AG09309 (cell line): Measurements from ENCODE around the gene SLC2A1.

Experiments used
- DNase-seq: peaks from one replicate; pipeline ENCODE4 v3.0.0-alpha.2; 2010; ENCODE audit warnings: low read depth
- H3K4me3 ChIP-seq: 2 replicates; pipeline ENCODE4 v1.5.1; 2011; ENCODE audit warnings: mild to moderate bottlenecking, low read depth, low read length, moderate library complexity; ENCODE audit not compliant: control insufficient read depth
- CTCF ChIP-seq: IDR thresholded peaks from 2 replicates; pipeline ENCODE4 v1.5.1; 2011; ENCODE audit warnings: mild to moderate bottlenecking, low read depth, low read length, inconsistent platforms; ENCODE audit not compliant: insufficient read depth, control insufficient read depth; ENCODE audit errors: missing control alignments

SLC2A1 gene

GRCh38 chr1:42929434-42930177 is 29.1 kb downstream of the SLC2A1 start:
- TF ChIP-seq CTCF, result no peak
- no peak overlapping the region for H3K4me3 ChIP-seq
- no peak for DNase-seq

DNA sequence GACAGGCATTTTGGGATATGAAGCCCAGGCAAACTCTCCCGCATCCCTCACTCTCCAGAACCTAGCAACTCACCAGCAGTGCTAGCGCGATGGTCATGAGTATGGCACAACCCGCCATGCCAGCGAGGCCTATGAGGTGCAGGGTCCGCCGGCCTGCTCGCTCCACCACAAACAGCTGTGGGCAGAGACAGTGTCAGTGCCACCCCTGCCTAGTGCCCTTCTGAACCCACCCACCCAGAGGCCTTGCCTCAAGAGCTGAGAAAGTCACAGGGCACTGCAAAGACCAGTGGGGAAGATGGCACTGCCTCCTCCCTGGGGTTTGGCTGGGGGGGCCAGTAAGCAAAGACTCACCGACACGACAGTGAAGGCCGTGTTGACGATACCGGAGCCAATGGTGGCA is 29.8 kb downstream of the SLC2A1 start:
- no peak for DNase-seq
- no peak overlapping the region for H3K4me3 ChIP-seq
- TF ChIP-seq CTCF, result no peak

- TF ChIP-seq CTCF, result no peak
- no peak for DNase-seq
- H3K4me3 ChIP-seq, result no peak overlapping the region
Measured at GRCh38 chr1:42927920-42928505, 30.7 kb downstream of the SLC2A1 start.

- no peak overlapping the region for H3K4me3 ChIP-seq
- no peak for TF ChIP-seq CTCF
- DNase-seq, result no peak
Measured at GRCh38 chr1:42927274-42927841, 31.3 kb downstream of the SLC2A1 start.

- TF ChIP-seq CTCF, result no peak
- DNase-seq, result no peak
- no peak overlapping the region for H3K4me3 ChIP-seq
Measured at GRCh38 chr1:42926879-42927242, 31.8 kb downstream of the SLC2A1 start.

DNA sequence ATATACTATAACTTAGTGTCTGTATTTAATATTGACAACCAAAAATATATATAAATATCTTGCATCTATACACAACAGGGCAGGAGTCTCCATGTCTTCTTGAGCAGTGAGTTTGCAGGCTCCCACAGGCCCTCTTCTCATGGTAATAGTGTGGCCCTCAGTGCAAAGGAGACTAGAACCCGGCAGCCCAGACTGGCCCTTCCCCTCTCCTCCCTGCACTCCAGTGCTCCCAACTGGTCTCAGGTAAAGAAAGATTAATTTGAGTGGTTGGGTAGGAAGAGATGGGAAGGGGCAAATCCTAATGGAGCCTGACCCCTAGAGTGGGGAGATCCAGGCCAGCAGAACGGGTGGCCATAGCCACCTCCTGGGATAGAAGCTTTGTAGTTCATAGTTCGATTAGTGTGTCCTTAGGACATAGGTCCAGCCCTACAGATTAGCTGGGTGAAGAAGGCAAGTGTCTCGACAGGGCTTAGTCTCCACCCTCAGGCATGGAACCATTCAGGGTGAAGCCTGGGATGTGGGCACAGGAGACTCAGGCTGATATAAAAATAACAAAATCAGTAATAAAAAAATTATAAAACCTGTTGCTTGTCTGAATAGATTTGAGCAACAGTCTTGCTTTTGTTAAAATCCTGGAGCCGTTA is 32.3 kb downstream of the SLC2A1 start:
- no peak for TF ChIP-seq CTCF
- DNase-seq, result no peak
- no peak overlapping the region for H3K4me3 ChIP-seq
